DOHH2 (cell line): ENCODE results near the gene DNAL4.

ENCODE experiments used
- EZH2phosphoT487 ChIP-seq: fragments of 200-600 bp; sonication (generic); IDR thresholded peaks from 2 replicates; pipeline ENCODE4 v1.6.1; 2017; ENCODE audit warnings: borderline replicate concordance, mild to moderate bottlenecking, antibody characterized with exemption, low read length, moderate library complexity, mixed read lengths
- TF ChIP-seq, protein P1 (sequence below): fragments of 200-600 bp; sonication (generic); IDR thresholded peaks from one replicate; pipeline ENCODE4 v1.5.1; 2014; ENCODE audit warnings: antibody characterized with exemption, mild to moderate bottlenecking, low read depth, low read length; ENCODE audit not compliant: poor library complexity, severe bottlenecking

GRCh38 chr22:38734421-38735100, 59.4 kb downstream of the DNAL4 start:
- TF ChIP-seq EZH2phosphoT487 = no peak
- TF ChIP-seq, protein P1, sequence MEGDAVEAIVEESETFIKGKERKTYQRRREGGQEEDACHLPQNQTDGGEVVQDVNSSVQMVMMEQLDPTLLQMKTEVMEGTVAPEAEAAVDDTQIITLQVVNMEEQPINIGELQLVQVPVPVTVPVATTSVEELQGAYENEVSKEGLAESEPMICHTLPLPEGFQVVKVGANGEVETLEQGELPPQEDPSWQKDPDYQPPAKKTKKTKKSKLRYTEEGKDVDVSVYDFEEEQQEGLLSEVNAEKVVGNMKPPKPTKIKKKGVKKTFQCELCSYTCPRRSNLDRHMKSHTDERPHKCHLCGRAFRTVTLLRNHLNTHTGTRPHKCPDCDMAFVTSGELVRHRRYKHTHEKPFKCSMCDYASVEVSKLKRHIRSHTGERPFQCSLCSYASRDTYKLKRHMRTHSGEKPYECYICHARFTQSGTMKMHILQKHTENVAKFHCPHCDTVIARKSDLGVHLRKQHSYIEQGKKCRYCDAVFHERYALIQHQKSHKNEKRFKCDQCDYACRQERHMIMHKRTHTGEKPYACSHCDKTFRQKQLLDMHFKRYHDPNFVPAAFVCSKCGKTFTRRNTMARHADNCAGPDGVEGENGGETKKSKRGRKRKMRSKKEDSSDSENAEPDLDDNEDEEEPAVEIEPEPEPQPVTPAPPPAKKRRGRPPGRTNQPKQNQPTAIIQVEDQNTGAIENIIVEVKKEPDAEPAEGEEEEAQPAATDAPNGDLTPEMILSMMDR = no peak
